NCI-H2227 (cell line): ENCODE results near the gene VANGL2.

Experiments
- DNase-seq: peaks from one replicate; lab custom pipeline; 2025; ENCODE audit not compliant: unreplicated experiment; lab: John Stamatoyannopoulos, UW

The VANGL2 gene

GRCh38 chr1:160459056-160459455 is 58.7 kb downstream of the VANGL2 start:
- DNase-seq: no peak

DNA sequence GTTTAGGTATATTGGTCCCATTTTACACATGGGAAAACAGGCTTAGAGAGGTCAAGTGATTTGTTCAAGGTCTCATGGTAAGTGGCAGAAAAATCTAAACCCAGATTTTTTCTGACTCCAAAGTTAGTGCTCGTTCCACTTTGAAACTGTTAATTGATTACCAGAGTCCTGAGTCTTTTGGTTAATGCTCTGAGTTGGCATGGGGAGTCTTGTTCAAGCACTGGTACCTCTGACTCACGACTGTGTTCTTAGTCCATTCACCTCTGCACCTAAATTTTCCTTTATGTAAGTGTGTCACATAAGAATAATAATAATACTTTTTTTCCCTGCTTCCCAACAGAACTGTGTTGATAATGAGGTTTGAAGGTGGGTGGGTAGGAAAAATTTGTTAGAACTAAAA is 59.3 kb downstream of the VANGL2 start:
- no peak for DNase-seq

- no peak for DNase-seq
These were observed 59.9 kb downstream of the VANGL2 start for GRCh38 chr1:160460214-160460642.

DNA sequence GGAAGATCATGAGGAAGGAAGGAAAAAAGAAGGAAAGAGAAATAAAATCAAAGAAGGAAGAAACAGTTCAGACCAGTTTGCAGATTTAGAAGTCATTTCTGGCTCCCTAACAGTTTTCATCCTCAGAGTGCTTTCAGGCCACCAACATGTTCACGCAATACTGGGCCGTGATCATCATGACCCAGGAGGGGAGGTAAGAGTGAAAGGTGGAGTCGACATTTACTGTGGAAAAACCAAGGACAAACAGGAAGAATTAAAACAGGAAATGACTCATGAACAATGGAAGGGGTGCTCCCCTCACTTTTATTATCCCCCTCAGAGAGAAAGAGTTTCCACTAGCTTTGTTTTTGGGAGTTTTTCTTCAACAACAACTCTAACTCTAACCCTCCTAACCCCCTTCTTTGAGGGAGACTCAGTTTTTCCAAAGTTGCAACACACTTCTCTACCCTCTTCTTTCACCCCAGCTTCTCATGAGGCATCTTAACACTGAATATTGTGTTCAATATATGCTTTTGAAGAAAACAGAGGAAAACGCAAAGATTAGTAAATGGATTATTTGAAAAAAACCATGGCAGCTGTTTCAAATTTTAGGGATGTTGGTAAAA is 60.4 kb downstream of the VANGL2 start:
- DNase-seq: no peak

DNA sequence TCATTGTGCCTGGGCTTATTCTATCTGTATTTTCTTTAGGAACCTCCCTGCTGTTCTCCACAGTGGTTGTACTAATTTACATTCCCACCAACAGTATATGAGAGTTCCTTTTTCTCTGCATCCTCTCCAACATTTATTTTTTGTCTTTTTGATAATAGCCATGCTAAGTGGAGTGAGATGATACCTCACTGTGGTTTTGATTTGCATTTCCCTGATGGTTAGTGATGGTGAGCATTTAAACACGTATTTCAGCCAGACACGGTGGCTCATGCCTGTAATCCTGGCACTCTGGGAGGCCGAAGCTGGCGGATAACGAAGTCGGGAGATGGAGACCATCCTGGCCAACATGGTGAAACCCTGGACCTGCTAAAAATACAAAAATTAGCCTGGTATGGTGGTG is 64.8 kb downstream of the VANGL2 start:
- DNase-seq: no peak

- DNase-seq: no peak
These were observed 66.6 kb downstream of the VANGL2 start for GRCh38 chr1:160466961-160467360.

GRCh38 chr1:160467576-160467975 is 67.2 kb downstream of the VANGL2 start:
- no peak for DNase-seq

DNA sequence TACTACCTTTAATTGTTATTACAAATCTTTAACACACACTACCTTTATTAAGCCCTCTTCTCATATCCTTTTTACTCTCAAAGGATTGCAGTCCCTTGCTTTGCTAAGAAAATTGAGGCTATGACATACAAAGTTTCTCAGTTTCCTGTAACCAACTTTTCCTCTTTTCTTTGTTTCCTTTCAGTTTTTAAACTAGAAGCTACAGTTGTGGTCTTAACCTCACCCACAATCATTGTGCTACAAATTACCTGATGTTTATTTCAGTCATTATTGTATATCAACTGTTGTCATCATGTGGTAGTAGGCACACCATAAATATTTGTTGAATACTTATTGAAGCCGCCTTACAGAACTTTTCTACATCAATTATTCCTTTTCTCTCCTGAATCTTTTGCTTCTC is 70.9 kb downstream of the VANGL2 start:
- no peak for DNase-seq

GRCh38 chr1:160472112-160472511 is 71.7 kb downstream of the VANGL2 start:
- no peak for DNase-seq

GRCh38 chr1:160474392-160475242 is 74.3 kb downstream of the VANGL2 start:
- DNase-seq: no peak
